HG03521 (cell line): Measurements from ENCODE around the gene ATG16L2.

Source experiments
- ATAC-seq: cut with Tn5 transposase; IDR thresholded peaks from one replicate; pipeline ENCODE4 v1.9.1; 2021; ENCODE audit warnings: mild to moderate bottlenecking, moderate library complexity; ENCODE audit not compliant: unreplicated experiment

The ATG16L2 gene

GRCh38 chr11:72869831-72870230 is 55.6 kb downstream of the ATG16L2 start:
- no peak for ATAC-seq

- no peak for ATAC-seq
Measured at GRCh38 chr11:72871119-72871518, 56.9 kb downstream of the ATG16L2 start.

- no peak for ATAC-seq
Measured at GRCh38 chr11:72872012-72872411, 57.8 kb downstream of the ATG16L2 start.

- ATAC-seq = no peak
Measured at GRCh38 chr11:72875736-72876135, 61.5 kb downstream of the ATG16L2 start.

GRCh38 chr11:72876147-72876546 is 61.9 kb downstream of the ATG16L2 start:
- ATAC-seq = no peak
